ENCODE measurements around the gene GRID1. TPM values are rescaled to one million over a fixed set of nuclear protein-coding genes. Genes with fewer than 3 reads are reported as not detected.

The GRID1 gene
- total RNA-seq, 1 donor from 2014 or later: 0.60 TPM

- Mint-ChIP-seq H3K4me1 (ENCODE audit: low read depth) (peaks cover 8% of the 10 kb centered on the region), H3K4me3 (ENCODE audit: unreplicated experiment) (no peak overlapping the region), H3K36me3 (ENCODE audit: low read depth) (no peaks in the 10 kb centered on the region), H3K27ac (ENCODE audit: unreplicated experiment) (no peak overlapping the region), H3K9me3 (ENCODE audit: low read depth) (no peaks in the 10 kb centered on the region), H3K27me3 (ENCODE audit: low read depth) (peaks cover 26% of the 10 kb centered on the region)
- TF ChIP-seq CTCF (IDR thresholded peaks at IDR 0.05): no peak
- no peak for DNase-seq (ENCODE audit: low spot score)
Measured at GRCh38 chr10:86350897-86351296, 15.7 kb downstream of the GRID1 start.

- no peaks in the 10 kb centered on the region for H3K36me3 Mint-ChIP-seq (ENCODE audit: low read depth)
- peaks cover 25% of the 10 kb centered on the region for H3K27me3 Mint-ChIP-seq (ENCODE audit: low read depth)
- TF ChIP-seq CTCF (IDR thresholded peaks at IDR 0.05): no peak
- no peak overlapping the region for H3K4me3 Mint-ChIP-seq (ENCODE audit: unreplicated experiment)
- no peaks in the 10 kb centered on the region for H3K9me3 Mint-ChIP-seq (ENCODE audit: low read depth)
- no peak overlapping the region for H3K27ac Mint-ChIP-seq (ENCODE audit: unreplicated experiment)
- peaks cover 11% of the 10 kb centered on the region for H3K4me1 Mint-ChIP-seq (ENCODE audit: low read depth)
- DNase-seq (ENCODE audit: low spot score): peak; percentile 73
Measured at GRCh38 chr10:86349940-86350630, 16.5 kb downstream of the GRID1 start.

GRCh38 chr10:86349474-86349873 lies 17.1 kb downstream of the GRID1 start:
- peak; percentile 51 for TF ChIP-seq CTCF (IDR thresholded peaks at IDR 0.05)
- no peak overlapping the region for H3K27ac Mint-ChIP-seq (ENCODE audit: unreplicated experiment)
- H3K27me3 Mint-ChIP-seq (ENCODE audit: low read depth): peaks cover 23% of the 10 kb centered on the region
- peak; percentile 27 for DNase-seq (ENCODE audit: low spot score)
- H3K4me3 Mint-ChIP-seq (ENCODE audit: unreplicated experiment): no peak overlapping the region
- H3K9me3 Mint-ChIP-seq (ENCODE audit: low read depth): no peaks in the 10 kb centered on the region
- no peaks in the 10 kb centered on the region for H3K36me3 Mint-ChIP-seq (ENCODE audit: low read depth)
- peaks cover 11% of the 10 kb centered on the region for H3K4me1 Mint-ChIP-seq (ENCODE audit: low read depth)

GRCh38 chr10:86348321-86349210 lies 18.0 kb downstream of the GRID1 start:
- TF ChIP-seq CTCF (IDR thresholded peaks at IDR 0.05): peak; percentile 34
- DNase-seq (ENCODE audit: low spot score): peak; percentile 86
- H3K4me1 Mint-ChIP-seq (ENCODE audit: low read depth): peaks cover 11% of the 10 kb centered on the region
- no peak overlapping the region for H3K4me3 Mint-ChIP-seq (ENCODE audit: unreplicated experiment)
- H3K27ac Mint-ChIP-seq (ENCODE audit: unreplicated experiment): no peak overlapping the region
- no peaks in the 10 kb centered on the region for H3K9me3 Mint-ChIP-seq (ENCODE audit: low read depth)
- peaks cover 23% of the 10 kb centered on the region for H3K27me3 Mint-ChIP-seq (ENCODE audit: low read depth)
- no peaks in the 10 kb centered on the region for H3K36me3 Mint-ChIP-seq (ENCODE audit: low read depth)

- Mint-ChIP-seq H3K36me3 (ENCODE audit: low read depth) (no peaks in the 10 kb centered on the region), H3K27me3 (ENCODE audit: low read depth) (peaks cover 23% of the 10 kb centered on the region), H3K9me3 (ENCODE audit: low read depth) (no peaks in the 10 kb centered on the region), H3K4me3 (ENCODE audit: unreplicated experiment) (no peak overlapping the region), H3K27ac (ENCODE audit: unreplicated experiment) (no peak overlapping the region), H3K4me1 (ENCODE audit: low read depth) (peaks cover 11% of the 10 kb centered on the region)
- peak; percentile 59 for DNase-seq (ENCODE audit: low spot score)
- no peak for TF ChIP-seq CTCF (IDR thresholded peaks at IDR 0.05)
Measured at GRCh38 chr10:86347856-86348255, 18.7 kb downstream of the GRID1 start.
